NCI-H345 treated with DMSO at 0.1 percent for 48 hours (cell line): ENCODE measurements around the gene HIC2.
"Not testable (repeated sequence)": the region's sequence is repeated elsewhere in the genome, so short reads cannot be mapped to it uniquely, and the experiment has no call there.

Experiments
- DNase-seq: peaks from one replicate; lab custom pipeline; 2025; ENCODE audit not compliant: unreplicated experiment; lab: John Stamatoyannopoulos, UW

The HIC2 gene

DNA sequence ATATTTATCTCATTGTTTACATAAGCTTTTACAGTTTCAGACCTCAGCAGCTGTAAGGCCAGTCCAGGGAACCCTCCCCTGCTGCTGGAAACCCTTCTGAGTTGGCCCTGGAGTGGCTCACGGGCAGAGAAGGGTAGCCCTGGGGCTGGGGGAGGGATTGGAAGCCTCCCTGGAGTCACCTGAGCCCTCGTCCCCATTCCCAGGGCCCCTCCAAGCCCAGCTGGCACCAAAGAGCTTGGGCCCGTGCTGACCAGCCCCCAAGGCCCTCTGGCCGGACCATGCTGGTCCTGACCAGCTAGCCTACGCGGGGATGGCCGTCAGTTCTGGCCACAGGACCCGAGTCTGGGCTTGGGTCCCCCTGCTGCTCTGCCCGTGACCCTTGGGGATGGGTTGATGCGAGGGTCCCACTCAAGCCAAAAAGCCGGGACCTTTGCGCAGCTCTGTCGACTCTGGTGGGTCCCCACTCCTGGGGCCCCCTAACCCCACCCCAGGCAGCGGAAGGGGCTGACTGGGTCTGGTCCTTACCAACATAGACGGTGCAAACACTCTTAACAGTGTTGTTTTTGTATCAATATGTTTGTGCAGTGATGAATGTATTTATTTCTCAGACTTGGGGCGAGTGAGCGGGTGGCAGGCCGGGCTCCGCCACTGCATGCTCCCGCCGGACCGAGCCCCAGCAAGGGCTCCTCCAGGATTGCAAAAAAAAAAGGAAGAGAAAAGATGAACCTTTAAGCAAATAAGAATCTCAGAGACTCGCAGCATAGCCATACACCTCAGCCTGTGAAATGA is 32.6 kb downstream of the HIC2 start:
- DNase-seq, result no peak

DNA sequence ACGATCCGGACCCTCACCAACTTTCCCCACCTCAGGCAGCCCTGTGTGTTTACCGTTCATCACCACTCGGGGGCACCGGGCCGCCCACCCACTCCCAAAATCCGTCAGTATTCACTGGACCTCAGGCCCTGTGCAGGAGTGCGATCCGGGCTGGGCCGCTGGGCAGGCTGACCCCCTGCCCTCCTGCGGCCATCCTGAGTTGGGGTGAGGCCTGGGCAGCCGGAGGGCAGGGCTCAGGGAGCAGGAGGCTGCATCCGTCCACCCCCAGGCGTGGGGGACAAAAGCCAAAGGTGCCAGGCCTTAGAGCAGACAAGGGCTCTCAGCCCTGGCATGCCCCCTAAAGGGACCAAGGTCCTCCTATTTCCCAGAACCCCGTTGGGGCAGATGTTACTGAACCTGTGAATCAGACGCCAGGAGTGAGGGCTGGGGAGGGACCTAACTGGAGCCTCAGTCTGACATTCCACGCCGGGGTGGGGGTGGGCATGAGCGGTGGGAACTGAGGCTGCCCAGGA is 33.2 kb downstream of the HIC2 start:
- no peak for DNase-seq

DNA sequence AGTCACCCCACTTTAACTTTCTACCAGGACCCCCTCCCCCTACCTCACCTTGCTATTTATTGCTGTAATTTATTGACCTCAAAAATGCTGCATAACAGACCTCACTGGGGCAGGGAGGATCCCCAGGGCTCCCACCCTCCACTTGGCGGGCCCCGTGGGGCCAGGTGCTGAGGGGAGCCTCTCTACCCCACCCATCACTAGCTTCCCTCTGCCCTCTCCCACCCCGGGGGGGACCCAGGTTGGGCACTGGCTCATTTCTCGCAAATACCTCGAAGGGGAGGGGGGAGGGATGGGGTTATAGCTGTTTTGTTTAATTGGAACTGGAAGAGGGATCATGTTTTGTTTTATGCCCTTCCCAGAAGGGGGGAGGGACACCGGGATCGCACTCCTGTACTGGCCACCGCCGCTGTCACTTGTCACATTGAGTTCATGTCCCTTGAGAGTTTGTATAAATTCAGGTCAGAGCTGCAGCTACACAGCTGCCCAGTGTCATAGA is 33.7 kb downstream of the HIC2 start:
- DNase-seq, result no peak

DNA sequence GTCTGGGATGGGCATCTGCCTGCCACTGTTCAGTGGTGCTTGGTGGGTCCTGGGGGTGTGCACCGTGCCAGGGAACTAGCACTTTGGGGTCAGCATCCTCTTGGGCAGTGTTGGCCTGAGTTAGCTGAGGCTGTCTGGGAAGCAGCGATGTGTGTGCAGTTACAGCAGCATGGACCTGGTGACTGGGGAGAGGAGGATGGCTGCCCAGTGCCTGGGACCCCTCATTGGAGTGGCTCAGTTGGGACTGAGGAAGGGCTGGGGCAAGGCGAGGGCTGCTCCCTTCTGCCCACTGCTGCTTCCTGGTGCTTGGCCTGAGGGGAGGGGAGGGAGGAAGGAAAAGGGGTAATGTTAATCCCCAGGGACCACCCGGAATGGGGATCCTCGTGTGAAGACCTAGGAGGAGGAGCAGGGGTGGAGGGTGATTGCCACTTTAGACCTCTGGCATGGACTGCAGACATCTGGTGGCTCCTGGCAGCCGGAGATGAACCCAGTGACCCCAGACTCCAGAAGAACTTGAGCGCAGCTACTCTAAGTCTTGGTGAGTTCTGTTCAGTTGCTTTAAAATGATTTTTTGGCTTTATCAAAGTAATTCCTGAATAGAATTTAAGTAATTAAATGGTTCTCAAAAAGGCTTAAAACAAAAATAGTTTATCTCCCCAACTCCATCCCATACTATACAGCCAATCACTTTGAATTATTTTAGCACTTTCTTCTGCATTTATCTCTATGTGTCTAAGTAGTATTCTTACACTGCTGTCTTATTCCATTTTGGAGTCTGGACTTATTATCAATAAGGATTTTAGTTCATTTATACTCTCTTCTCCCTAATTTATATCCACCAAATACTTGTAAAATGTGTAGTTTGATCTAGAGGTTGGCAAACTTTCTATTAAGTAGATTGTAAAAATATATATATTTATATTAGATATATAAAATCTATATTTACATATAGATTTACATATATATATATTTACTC is 34.7 kb downstream of the HIC2 start:
- DNase-seq, result no peak

DNA sequence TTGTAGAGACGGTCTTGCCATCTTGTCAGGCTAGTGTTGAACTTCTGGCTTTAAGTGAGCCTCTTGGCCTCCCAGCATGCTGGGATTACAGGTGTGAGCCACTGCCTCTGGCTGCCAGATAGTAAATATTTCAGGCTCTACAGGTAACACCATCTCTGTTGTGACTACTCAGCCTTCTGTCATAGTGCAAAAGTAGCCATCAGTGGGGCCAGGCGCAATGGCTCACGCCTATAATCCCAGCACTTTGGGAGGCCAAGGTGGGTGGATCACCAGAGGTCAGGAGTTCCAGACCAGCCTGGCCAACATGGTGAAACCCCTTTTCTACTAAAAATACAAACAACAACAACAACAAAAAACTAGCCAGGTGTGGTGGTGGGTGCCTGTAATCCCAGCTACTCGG is 35.5 kb downstream of the HIC2 start:
- not testable (repeated sequence) for DNase-seq

DNA sequence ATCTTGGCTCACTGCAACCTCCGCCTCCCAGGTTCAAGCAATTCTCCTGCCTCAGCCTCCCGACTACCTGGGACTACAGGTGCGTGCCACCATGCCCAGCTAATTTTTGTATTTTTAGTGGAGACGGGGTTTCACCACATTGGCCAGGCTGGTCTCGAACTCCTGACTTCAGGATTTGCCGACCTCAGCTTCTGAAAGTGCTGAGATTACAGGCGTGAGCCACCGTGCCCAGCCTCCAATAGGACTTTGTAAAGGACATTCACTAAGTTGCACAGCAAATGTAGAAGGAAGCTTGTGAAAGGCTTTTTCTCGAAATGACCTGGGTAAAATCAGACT is 37.8 kb downstream of the HIC2 start:
- not testable (repeated sequence) for DNase-seq

DNA sequence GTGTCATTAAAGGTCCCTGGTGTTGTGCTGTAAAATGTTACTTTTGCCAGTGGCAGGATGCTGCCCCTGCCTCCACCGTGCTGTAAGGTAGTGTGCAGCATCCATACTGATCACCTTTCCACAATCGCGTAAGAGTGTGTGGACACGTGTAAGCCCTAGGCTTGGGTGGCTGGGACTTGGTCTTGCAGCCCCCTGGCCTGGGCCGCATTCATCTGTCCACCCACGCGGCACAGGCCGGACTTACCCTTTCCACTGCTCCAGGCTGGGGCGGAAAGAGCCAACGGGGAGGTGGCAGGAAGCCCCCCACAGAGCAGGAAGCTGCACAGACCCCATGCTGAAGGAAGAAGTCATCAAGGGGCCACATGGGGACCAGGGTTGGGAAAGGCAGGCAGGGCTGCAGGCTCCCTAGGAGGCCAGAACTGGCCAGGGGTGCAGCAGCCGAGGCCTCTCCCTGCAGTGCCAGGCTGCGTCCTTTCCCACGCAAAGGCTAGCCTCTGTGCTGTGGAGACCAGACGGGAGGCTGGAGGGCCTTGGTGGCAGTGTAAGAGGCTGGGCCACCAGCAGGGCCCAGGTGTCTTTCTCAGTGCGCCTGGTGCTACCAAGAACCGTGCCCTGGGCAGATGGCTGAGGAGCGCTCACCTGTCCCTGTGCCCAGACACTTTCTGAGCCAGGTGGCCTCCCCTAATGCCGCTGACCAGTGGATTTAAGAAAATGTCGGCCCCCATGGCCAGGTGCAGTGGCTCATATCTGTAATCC is 38.3 kb downstream of the HIC2 start:
- no peak for DNase-seq

DNA sequence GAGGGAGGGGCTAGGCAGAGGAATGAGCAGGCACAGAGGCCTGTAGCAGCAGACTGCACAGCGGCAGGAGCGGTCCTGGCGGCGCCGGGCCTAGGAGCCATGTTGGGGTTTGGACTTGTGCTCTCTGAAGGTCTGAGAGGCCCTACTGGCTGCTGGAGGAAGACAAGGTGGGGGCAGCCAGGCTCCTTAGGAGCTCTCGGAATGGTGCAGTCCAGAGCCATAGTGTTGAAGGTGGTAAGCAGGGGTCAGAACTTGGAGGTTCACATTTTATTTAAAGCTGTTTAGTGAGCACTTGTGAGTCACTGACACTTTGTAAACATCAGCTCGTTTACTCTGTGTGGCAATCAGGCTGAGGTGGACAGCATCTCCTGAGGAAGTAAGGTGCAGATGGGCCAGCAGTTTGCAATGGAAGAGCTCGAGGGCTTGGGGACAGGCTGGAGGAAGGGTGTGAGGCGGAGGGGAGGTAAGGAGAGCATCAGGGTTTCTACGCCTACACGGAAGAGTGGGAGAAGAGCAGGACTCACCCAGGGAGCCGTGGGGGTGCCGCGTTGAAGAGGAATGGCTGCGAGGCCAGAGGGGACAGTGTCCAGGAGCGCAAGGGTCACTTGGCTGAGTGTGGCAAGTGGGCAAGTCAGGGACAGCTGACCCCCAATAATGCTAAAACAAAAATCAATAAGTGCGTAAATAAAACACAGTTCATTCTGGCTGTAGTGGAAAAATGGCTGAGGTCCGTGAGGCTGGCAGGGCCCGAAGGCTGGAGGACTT is 40.0 kb downstream of the HIC2 start:
- no peak for DNase-seq

DNA sequence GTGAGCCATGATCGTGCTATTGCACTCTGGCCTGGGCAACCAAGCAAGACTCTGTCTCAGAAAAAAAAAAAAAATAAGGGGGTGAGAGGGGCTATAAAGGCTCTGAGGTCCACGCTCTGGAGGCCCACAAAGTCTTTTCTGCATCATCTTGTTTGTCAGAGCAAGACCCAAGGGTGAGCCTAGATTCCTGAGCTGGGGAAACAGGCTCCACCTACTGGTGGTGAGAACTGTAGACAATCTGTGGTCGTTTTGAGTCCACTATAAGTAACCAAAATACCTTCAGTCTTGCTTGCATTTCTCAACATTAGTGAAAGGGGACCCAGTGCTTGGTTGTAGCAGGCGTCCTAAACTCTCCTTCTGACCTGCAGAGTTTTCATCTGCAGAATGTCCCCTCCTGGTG is 45.5 kb downstream of the HIC2 start:
- DNase-seq, result not testable (repeated sequence)

DNA sequence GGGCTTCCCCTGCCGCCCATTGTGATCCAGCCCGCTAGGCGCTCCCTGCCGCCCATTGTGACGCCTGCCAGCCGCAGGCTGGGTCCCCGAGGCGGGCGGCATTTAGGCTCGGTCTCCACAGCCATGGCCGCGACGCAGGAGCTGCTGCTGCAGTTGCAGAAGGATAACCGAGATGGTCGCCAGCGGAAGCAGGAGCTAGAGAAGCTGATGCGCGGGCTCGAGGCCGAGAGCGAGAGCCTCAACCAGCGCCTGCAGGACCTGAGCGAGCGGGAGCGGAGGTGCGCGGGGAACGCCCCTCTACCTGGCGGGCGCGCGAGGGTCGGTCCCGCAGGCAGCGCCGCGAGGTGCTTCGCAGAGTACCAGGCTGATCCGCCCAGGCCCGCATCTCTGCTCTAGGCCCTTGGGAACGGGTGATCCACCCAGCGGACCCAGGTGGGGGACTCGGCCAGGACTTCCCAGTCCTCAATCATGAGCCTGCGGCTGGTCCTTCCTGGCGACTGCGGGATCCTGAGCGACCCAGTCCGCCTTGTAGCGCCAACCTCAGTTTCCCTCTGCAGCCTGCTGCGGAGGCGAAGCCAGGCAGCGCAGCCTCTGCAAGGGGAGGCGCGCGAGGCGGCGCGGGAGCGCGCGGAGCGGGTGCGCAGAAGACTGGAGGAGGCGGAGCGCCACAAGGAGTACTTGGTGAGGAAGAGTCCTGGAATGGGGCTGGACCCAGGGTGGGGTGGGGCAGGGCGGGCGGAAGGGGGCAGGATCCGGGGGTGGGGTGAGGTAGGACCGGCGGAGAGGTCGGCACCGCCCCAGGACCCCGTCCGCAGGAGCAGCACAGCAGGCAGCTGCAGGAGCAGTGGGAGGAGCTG is 50.4 kb downstream of the HIC2 start, which contains the start of gene TMEM191C:
Gene TMEM191C (plus strand): TSS at position 51 of the 857 bp plus-strand sequence. CDS start 73 bp downstream, at position 124.
- not testable (repeated sequence) for DNase-seq

DNA sequence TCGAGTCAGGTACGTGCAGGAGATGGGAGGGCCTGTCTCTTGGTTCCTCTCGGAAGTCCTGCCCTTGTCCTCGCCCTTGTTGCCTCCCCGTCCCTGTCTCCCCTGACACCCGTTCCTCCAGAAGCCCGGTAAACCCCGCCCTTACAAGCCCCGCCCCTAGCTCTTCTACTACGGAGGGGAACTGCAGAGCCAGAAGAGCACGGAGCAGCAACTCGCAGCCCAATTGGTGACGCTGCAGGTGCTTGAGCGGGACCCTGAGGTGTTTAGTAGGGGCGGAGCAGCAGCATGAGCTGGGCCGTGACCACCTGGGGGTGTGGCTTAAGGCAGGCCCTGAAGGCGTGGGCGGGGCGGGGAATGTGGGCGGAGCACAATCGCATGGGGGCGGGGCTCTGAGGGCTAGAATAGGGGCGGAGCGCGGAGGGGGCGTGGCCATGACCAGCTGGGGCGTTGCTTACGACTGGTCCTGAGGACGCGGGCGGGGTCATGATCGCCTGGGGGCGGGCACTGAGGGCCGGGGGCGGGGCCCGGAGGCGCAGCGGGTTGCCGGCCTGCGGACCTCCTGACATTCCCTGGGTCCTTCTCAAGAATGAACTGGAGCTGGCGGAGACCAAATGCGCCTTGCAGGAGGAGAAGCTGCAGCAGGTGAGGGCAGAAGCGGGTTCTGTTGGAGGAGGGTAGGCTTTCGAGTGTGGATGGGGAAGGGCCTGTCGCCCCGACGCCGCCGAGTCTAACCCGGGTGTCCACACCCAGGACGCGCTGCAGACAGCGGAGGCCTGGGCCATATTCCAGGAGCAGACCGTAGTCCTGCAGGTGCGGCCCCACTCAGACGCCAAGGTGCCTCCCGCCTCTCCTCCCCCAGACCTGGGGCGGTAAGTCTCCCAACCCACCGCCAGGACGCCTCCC is 51.3 kb downstream of the HIC2 start:
- not testable (repeated sequence) for DNase-seq

DNA sequence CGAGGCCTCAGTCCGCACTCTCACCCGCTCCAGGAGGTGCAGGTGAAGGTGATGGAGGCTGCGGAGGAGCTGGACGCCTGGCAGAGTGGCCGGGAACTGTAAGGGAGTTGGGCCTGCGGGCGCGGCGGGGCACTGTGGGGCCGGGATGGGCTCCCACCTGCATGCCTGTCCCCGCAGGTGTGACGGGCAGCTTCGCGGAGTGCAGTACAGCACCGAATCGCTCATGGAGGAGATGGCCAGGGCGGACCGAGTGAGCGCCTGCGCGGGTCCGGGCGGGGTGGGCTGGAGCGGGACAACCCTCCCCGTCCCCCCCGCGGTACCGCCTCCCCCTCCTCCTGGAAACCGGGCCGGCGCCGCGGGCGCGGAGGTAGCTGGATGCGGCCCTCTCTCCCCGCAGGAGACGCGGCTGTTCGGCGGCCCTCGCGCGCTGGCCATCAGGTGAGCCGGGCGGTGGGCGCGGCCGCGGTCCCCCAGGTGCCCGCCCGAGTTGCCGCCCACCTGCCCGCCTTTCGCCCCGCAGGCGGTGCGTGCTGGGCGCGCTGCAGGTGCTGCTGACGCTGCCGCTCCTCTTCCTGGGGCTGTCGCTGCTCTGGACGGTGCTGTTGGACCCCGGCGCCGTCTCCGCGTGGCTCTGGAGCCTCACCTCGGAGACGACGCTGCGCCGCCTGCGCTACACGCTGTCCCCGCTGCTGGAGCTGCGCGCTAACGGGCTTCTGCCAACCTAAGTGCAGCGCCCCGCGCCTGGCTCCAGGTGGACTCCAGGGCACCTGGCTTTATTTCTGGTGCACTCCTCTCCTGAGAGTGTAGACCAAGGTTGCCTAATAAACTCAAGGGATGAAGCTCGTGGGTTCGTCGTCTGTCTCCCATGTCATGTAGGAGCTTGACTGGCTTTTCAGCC is 52.2 kb downstream of the HIC2 start:
- not testable (repeated sequence) for DNase-seq

DNA sequence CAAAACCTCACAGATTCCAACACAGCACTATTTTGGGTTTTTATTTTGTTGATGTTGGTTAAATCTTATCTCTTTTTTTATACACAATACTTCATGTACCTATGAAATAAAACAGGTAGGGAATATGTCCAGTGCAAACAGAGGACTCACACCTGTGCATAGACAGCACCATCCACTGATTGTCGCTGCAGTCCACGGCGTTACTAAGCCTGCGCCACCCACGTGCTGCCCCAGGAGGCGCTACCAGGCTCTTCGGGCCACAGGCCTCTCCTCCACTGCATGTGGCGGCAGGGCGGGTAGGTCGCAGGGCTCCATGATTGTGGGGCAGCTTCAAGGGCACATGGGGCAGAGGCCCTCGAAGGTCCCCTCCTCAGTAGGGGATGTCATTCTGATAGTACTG is 55.8 kb downstream of the HIC2 start:
- DNase-seq, result not testable (repeated sequence)

DNA sequence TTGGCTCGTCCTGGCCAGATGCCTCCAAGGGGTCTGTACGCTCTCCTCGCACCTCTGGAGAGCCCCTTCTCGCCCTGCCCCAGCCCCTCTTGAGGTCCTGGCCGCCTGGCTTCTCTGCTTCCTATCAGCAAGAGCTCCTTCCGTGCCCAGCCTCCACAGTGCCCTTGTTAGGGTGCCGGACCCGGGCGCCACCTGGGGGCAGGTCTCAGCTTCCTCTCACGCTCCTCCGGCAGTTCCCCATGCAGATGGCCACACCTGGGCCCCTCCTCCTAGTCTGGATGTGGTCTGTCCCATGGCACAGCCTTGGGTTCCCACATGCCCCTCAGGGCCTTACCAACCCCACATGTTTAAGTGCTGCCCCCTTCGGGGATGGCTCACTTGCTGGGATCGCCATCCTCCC is 56.5 kb downstream of the HIC2 start:
- DNase-seq, result not testable (repeated sequence)

DNA sequence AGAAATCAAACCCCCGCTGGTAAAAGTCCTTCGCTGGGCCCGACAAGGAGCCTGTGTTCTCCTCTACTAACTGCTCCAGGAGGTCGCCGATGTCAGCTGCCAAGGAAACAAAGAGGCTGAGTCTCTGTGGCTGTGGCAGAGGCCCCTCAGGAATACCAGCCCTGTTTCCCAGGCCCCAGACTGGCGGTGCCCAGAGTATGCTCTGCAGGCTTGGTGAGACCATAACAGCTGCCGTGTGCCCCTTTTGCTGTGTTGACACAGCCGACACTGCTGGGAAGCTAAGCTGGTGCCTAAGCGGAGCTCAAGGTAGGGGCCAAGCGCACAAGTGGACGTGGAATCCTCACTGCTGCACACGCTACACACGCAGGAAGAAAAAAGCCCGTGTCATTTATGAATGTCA is 66.9 kb downstream of the HIC2 start:
- not testable (repeated sequence) for DNase-seq

DNA sequence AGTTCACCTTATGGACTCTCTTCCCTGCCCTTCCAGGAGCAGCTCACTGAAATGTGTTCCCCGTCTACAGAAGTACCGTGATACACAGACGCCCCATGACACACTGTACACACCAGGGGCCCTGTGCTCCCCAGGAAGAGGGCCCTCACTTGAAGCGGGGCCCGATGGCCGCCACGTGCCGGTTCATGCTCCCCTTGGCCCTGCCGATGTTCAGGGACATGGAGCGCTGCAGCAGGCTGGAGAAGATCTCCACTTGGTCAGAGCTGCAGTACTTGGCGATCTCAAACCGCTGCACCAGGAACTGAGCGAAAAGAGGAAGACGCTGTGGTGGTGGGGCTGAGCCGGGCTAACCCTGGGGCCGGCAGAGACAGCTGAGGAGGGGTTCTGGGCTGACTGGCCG is 70.6 kb downstream of the HIC2 start:
- DNase-seq, result not testable (repeated sequence)

DNA sequence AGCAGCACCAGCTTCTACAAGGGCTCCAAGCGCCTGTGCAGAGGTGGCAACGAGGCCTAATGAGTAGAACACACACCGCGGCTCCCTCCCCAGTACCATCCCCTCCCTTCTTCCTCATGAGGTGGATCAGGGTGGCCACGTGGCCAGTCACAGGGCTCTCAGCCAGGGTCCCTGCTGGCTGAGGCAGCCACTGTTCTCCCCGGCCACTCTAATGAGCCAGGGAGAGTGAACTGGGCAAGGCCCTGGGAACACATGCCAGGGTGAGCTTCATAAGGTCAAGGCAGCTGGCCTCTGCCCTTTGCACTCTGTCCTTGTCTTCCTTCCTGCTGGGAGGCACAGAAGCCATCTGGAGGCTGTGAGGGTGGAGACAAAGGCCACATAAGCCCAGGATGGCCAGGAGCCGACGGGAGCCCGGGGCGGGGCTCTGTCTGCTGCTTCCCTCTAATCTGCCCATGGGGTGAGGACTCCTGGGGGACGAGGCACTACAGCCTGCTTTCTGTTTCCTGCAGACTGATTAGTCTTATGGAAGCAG is 72.0 kb downstream of the HIC2 start:
- DNase-seq, result not testable (repeated sequence)
